K562 (cell line): ENCODE results near the gene RCOR1. TPM values are rescaled to one million over a fixed set of nuclear protein-coding genes. Genes with fewer than 3 reads are reported as not detected.

Experiments
- ATF1 ChIP-seq, 2 experiments: fragments of 450-650 bp in 1 of 2; IDR thresholded peaks; 2 replicates each; pipeline ENCODE4 v1.6.1; 2016; ENCODE audit warnings: missing compliant biosample characterization in 1 of 2, missing genetic modification characterization in 1 of 2
- CREM ChIP-seq: IDR thresholded peaks from 2 replicates; pipeline ENCODE4 v1.6.1; 2014; ENCODE audit warnings: antibody characterized with exemption, low read depth
- DDX20 ChIP-seq: fragments of 450-650 bp; IDR thresholded peaks from 2 replicates; pipeline ENCODE4 v1.6.1; 2016; ENCODE audit warnings: missing genetic modification characterization, low read depth, mild to moderate bottlenecking, missing compliant biosample characterization, moderate library complexity
- ELF4 ChIP-seq: fragments of 450-650 bp; formaldehyde crosslinking; IDR thresholded peaks from 2 replicates; pipeline ENCODE4 v1.4.0; 2022; ENCODE audit warnings: missing genetic modification characterization
- HLTF ChIP-seq: fragments of 450-650 bp; IDR thresholded peaks from 2 replicates; pipeline ENCODE4 v1.6.1; 2016
- MAFF ChIP-seq: IDR thresholded peaks from 2 replicates; pipeline ENCODE4 v1.6.1; 2012; ENCODE audit warnings: low read length, improper control_type of control experiment
- MTA1 ChIP-seq: fragments of 450-650 bp; IDR thresholded peaks from 2 replicates; pipeline ENCODE4 v1.6.1; 2017; ENCODE audit warnings: borderline replicate concordance
- NONO ChIP-seq, 2 experiments: fragments of 200-400 bp in 1 of 2; fragments of 450-650 bp in 1 of 2; formaldehyde crosslinking in 1 of 2; IDR thresholded peaks; 2 replicates each; pipeline ENCODE4 v1.6.1; 2017; ENCODE audit warnings: low read depth in 2 of 2, mild to moderate bottlenecking in 2 of 2, moderate library complexity in 2 of 2, low read length in 1 of 2
- POLR2AphosphoS5 ChIP-seq: IDR thresholded peaks from 2 replicates; pipeline ENCODE4 v1.6.1; 2011; ENCODE audit warnings: mild to moderate bottlenecking, low read depth, low read length, moderate library complexity; ENCODE audit not compliant: control insufficient read depth, insufficient read depth
- PTRF ChIP-seq: fragments of 450-650 bp; IDR thresholded peaks from 2 replicates; pipeline ENCODE4 v1.6.1; 2016; ENCODE audit warnings: mild to moderate bottlenecking, missing genetic modification characterization, missing compliant biosample characterization
- RBBP5 ChIP-seq: fragments of 200-600 bp; sonication (generic); IDR thresholded peaks from 2 replicates; pipeline ENCODE4 v1.6.1; 2012; ENCODE audit warnings: borderline replicate concordance, mild to moderate bottlenecking, low read length, control low read depth, inconsistent platforms; ENCODE audit not compliant: insufficient read depth, poor library complexity, severe bottlenecking
- XRCC5 ChIP-seq: fragments of 200-400 bp; formaldehyde crosslinking; IDR thresholded peaks from 2 replicates; pipeline ENCODE4 v1.6.1; 2017; ENCODE audit warnings: low read depth, mild to moderate bottlenecking, low read length
- ZEB2 ChIP-seq: fragments of 450-650 bp; IDR thresholded peaks from 2 replicates; pipeline ENCODE4 v1.6.1; 2016
- ZNF224 ChIP-seq: sonication (generic); formaldehyde crosslinking; IDR thresholded peaks from 2 replicates; pipeline ENCODE4 v1.8.0; 2022; ENCODE audit warnings: mild to moderate bottlenecking, missing genetic modification reagents
- ZNF239 ChIP-seq: fragments of 250-450 bp; sonication (Bioruptor Pico); IDR thresholded peaks from 2 replicates; pipeline ENCODE4 v1.4.0; 2020; ENCODE audit warnings: mild to moderate bottlenecking
- ZNF408 ChIP-seq: fragments of 250-450 bp; sonication (Bioruptor Pico); IDR thresholded peaks from 2 replicates; pipeline ENCODE4 v1.4.0; 2020; ENCODE audit warnings: low read depth, mild to moderate bottlenecking, moderate library complexity
- ZNF436 ChIP-seq: fragments of 250-450, 450-650 bp; sonication (Bioruptor Pico); formaldehyde crosslinking; IDR thresholded peaks from 2 replicates; pipeline ENCODE4 v1.7.0; 2020; ENCODE audit warnings: mild to moderate bottlenecking
- polyA plus RNA-seq, 8 experiments: library from polyadenylated mRNA; depleted of rRNA in 4 of 8; stranded (reverse) in 5 of 8; unstranded in 3 of 8; fragments of >200 nt; fragmentation: Nextera tagmentation in 2 of 8; fragmentation: Illumina TruSeq in 1 of 8; extraction: Ambion mirVana in 2 of 8; extraction: Trizol in 1 of 8; gene quantifications; 2 replicates each; pipeline versions ENCODE4 v1.2.1 to v1.2.3, GENCODE V29; 2011 to 2014; ENCODE audit warnings: inconsistent platforms in 1 of 8, missing spikeins in 1 of 8
- total RNA-seq, 7 experiments: library from RNA; depleted of rRNA in 6 of 7; stranded (reverse); fragments of >200 nt in 6 of 7; fragmentation: Illumina TruSeq in 2 of 7; extraction: Trizol in 2 of 7; gene quantifications; 2 replicates each; pipeline versions ENCODE4 v1.2.1 to v1.2.3, GENCODE V29; 2011 to 2021; ENCODE audit warnings: low replicate concordance in 1 of 7
- TF ChIP-seq, protein P1 (sequence below): fragments of 450-650 bp; formaldehyde crosslinking; IDR thresholded peaks from 2 replicates; pipeline ENCODE4 v1.4.0; 2022; ENCODE audit warnings: mild to moderate bottlenecking, moderate library complexity
- TF ChIP-seq, protein P2 (sequence below): fragments of 250-450 bp; sonication (Bioruptor Pico); IDR thresholded peaks from 2 replicates; pipeline ENCODE4 v1.4.0; 2020
- TF ChIP-seq, protein P3 (sequence below): fragments of 450-650 bp; formaldehyde crosslinking; IDR thresholded peaks from 2 replicates; pipeline ENCODE4 v1.4.0; 2022; ENCODE audit warnings: missing genetic modification characterization
- TF ChIP-seq, protein P4 (sequence below): sonication (generic); formaldehyde crosslinking; IDR thresholded peaks from 2 replicates; pipeline ENCODE4 v1.8.1; 2023; ENCODE audit warnings: mild to moderate bottlenecking, missing genetic modification reagents, moderate library complexity
- TF ChIP-seq, protein P5 (sequence below): fragments of 250-450 bp; sonication (Bioruptor Pico); IDR thresholded peaks from 2 replicates; pipeline ENCODE4 v1.9.0; 2021; ENCODE audit warnings: mild to moderate bottlenecking
- TF ChIP-seq, protein P6 (sequence below): sonication (generic); formaldehyde crosslinking; IDR thresholded peaks from 2 replicates; pipeline ENCODE4 v1.8.0; 2022; ENCODE audit warnings: missing genetic modification reagents, mild to moderate bottlenecking, moderate library complexity, borderline replicate concordance

Gene RCOR1
- total and polyA plus RNA-seq, 9 of the 15 experiments (the other 6 are each of a cell fraction or from before 2014, with no cell fraction given), result 8.5 to 47.9 (median 20.9) TPM

DNA sequence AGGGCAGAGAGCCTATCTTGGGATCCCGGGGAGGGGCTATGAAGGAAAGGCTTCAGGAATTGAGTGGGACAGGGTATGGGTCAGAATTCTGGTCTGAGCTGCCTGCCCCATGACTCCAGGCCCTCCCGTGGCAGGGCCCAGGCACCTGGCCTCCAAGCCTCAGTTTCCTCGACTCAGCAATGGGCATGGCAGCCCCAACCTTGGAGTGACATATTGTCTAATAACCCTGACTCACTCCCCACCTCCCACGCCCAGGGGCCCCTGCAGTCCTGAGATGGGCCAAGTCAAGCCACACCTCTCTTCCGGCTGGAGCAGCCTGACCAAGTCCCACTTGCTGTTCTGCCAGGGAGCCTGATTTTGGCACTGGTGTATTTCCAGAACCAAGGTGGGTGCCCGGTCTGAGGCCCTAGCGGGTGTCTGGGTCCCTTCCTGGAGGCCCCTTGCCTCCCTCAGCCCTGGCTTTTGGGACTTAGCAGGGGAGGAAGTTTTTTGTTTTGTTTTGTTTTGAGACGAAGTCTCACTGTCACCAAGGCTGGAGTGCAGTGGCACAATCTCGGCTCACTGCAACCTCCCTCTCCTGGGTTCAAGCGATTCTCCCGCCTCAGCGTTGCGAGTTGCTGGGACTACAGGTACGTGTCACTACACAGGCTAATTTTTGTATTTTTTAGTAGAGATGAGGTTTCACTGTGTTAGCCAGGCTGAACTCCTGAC is 40.3 kb upstream of the RCOR1 start (continued):
- TF ChIP-seq POLR2AphosphoS5 (peak; percentile 92), ZNF436 (CRISPR knock-in tag) (no peak), CREM (peak; percentile 61), NONO (IDR thresholded peaks at IDR 0.05; ENCODE audit: low read depth in 2 of 2, low read length in 1 of 2) (0 out of 4 replicates have a peak, but pooled peaks of 1 of the 2 experiments have one; percentile 33), ZNF239 (no peak), ZNF224 (no peak), MAFF (peak; percentile 66), ATF1 (CRISPR knock-in tag; IDR thresholded peaks at IDR 0.05) (no peak), ATF1 (tag; IDR thresholded peaks at IDR 0.05) (peak; percentile 55), ZEB2 (no peak), ZNF408 (CRISPR knock-in tag) (no peak), DDX20 (tag) (no peak), XRCC5 (peak; percentile 18; the same call in 1 of the 2 replicates), RBBP5 (peak; percentile 35), PTRF (no peak), ELF4 (CRISPR knock-in tag) (no peak), HLTF (no peak), MTA1 (no peak)
- TF ChIP-seq, protein P1, sequence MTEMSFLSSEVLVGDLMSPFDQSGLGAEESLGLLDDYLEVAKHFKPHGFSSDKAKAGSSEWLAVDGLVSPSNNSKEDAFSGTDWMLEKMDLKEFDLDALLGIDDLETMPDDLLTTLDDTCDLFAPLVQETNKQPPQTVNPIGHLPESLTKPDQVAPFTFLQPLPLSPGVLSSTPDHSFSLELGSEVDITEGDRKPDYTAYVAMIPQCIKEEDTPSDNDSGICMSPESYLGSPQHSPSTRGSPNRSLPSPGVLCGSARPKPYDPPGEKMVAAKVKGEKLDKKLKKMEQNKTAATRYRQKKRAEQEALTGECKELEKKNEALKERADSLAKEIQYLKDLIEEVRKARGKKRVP, result peak; percentile 46; the same call in 1 of the 2 replicates
- TF ChIP-seq, protein P2, sequence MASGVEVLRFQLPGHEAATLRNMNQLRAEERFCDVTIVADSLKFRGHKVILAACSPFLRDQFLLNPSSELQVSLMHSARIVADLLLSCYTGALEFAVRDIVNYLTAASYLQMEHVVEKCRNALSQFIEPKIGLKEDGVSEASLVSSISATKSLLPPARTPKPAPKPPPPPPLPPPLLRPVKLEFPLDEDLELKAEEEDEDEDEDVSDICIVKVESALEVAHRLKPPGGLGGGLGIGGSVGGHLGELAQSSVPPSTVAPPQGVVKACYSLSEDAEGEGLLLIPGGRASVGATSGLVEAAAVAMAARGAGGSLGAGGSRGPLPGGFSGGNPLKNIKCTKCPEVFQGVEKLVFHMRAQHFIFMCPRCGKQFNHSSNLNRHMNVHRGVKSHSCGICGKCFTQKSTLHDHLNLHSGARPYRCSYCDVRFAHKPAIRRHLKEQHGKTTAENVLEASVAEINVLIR (CRISPR knock-in tag), result no peak
- TF ChIP-seq, protein P3, sequence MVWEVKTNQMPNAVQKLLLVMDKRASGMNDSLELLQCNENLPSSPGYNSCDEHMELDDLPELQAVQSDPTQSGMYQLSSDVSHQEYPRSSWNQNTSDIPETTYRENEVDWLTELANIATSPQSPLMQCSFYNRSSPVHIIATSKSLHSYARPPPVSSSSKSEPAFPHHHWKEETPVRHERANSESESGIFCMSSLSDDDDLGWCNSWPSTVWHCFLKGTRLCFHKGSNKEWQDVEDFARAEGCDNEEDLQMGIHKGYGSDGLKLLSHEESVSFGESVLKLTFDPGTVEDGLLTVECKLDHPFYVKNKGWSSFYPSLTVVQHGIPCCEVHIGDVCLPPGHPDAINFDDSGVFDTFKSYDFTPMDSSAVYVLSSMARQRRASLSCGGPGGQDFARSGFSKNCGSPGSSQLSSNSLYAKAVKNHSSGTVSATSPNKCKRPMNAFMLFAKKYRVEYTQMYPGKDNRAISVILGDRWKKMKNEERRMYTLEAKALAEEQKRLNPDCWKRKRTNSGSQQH, result no peak
- TF ChIP-seq, protein P4, sequence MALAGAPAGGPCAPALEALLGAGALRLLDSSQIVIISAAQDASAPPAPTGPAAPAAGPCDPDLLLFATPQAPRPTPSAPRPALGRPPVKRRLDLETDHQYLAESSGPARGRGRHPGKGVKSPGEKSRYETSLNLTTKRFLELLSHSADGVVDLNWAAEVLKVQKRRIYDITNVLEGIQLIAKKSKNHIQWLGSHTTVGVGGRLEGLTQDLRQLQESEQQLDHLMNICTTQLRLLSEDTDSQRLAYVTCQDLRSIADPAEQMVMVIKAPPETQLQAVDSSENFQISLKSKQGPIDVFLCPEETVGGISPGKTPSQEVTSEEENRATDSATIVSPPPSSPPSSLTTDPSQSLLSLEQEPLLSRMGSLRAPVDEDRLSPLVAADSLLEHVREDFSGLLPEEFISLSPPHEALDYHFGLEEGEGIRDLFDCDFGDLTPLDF (CRISPR knock-in tag), result no peak
- TF ChIP-seq, protein P5, sequence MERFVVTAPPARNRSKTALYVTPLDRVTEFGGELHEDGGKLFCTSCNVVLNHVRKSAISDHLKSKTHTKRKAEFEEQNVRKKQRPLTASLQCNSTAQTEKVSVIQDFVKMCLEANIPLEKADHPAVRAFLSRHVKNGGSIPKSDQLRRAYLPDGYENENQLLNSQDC (CRISPR knock-in tag), result no peak
- TF ChIP-seq, protein P6, sequence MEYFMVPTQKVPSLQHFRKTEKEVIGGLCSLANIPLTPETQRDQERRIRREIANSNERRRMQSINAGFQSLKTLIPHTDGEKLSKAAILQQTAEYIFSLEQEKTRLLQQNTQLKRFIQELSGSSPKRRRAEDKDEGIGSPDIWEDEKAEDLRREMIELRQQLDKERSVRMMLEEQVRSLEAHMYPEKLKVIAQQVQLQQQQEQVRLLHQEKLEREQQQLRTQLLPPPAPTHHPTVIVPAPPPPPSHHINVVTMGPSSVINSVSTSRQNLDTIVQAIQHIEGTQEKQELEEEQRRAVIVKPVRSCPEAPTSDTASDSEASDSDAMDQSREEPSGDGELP, result peak; percentile 64
